ENCODE results near the gene KRTDAP.

DNA sequence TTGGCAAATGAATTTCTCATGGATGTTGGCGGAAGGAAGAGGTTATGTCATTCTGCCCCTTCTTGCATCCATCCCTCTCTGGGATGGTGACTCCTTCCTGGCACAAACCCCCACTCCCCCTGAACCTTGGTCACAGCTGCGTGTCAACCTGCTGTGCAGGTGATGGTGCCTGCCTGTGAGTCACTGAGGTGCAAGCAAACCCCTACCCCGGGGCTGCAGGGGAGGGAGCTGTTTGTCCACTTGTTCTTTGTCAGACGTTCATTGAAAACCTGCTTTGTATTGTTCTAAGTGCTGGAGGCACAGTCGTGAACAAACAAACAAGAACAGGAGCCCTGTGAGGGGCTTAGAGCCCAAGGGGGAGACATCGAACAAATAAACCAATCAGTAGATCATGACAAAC, 41.0 kb upstream of the KRTDAP start:
- TF ChIP-seq POLR2A (IDR thresholded peaks at IDR 0.05; ENCODE audit: low read length) (no peak), GATA1 (IDR thresholded peaks at IDR 0.05; ENCODE audit: low read depth, low read length) (no peak)

All from erythroblast (primary cell).